ENCODE data around the gene MAP1LC3C.

MAP1LC3C gene

GRCh38 chr1:241999026-241999425 lies at the start of gene MAP1LC3C:
MAP1LC3C (minus strand) TSS chr1:241999098; CDS start chr1:241999008, 90 bp downstream.
- Mint-ChIP-seq H3K27ac (no peak within 1 kb of the TSS), H3K36me3 (no peaks in the 10 kb centered on the region), H3K9me3 (ENCODE audit: low read depth) (no peaks in the 10 kb centered on the region), H3K4me3 (peak within 1 kb of the TSS; percentile 40), H3K4me1 (ENCODE audit: low read depth) (peaks cover 5% of the 10 kb centered on the region), H3K27me3 (peaks cover 2% of the 10 kb centered on the region)

GRCh38 chr1:242043165-242043564 lies 44.3 kb upstream of the MAP1LC3C start:
- no peaks in the 10 kb centered on the region for H3K36me3 Mint-ChIP-seq
- H3K27ac Mint-ChIP-seq: no peak overlapping the region
- no peak overlapping the region for H3K4me3 Mint-ChIP-seq
- H3K4me1 Mint-ChIP-seq (ENCODE audit: low read depth): no peaks in the 10 kb centered on the region
- peaks cover 3% of the 10 kb centered on the region for H3K27me3 Mint-ChIP-seq
- no peaks in the 10 kb centered on the region for H3K9me3 Mint-ChIP-seq (ENCODE audit: low read depth)

GRCh38 chr1:242034392-242034791 lies 35.5 kb upstream of the MAP1LC3C start:
- Mint-ChIP-seq H3K4me3 (no peak overlapping the region), H3K9me3 (ENCODE audit: low read depth) (no peaks in the 10 kb centered on the region), H3K27me3 (peaks cover 8% of the 10 kb centered on the region), H3K27ac (no peak overlapping the region), H3K4me1 (ENCODE audit: low read depth) (no peaks in the 10 kb centered on the region), H3K36me3 (no peaks in the 10 kb centered on the region)

GRCh38 chr1:242033447-242033846 lies 34.5 kb upstream of the MAP1LC3C start:
- no peaks in the 10 kb centered on the region for H3K36me3 Mint-ChIP-seq
- no peak overlapping the region for H3K4me3 Mint-ChIP-seq
- H3K27ac Mint-ChIP-seq: no peak overlapping the region
- H3K4me1 Mint-ChIP-seq (ENCODE audit: low read depth): no peaks in the 10 kb centered on the region
- peaks cover 5% of the 10 kb centered on the region for H3K27me3 Mint-ChIP-seq
- no peaks in the 10 kb centered on the region for H3K9me3 Mint-ChIP-seq (ENCODE audit: low read depth)

GRCh38 chr1:242030071-242030470 lies 31.2 kb upstream of the MAP1LC3C start:
- H3K9me3 Mint-ChIP-seq (ENCODE audit: low read depth): no peaks in the 10 kb centered on the region
- no peak overlapping the region for H3K4me3 Mint-ChIP-seq
- H3K4me1 Mint-ChIP-seq (ENCODE audit: low read depth): no peaks in the 10 kb centered on the region
- no peaks in the 10 kb centered on the region for H3K36me3 Mint-ChIP-seq
- H3K27ac Mint-ChIP-seq: no peak overlapping the region
- H3K27me3 Mint-ChIP-seq: peaks cover 3% of the 10 kb centered on the region

GRCh38 chr1:242025681-242026080 lies 26.8 kb upstream of the MAP1LC3C start:
- no peaks in the 10 kb centered on the region for H3K9me3 Mint-ChIP-seq (ENCODE audit: low read depth)
- no peak overlapping the region for H3K4me3 Mint-ChIP-seq
- H3K36me3 Mint-ChIP-seq: no peaks in the 10 kb centered on the region
- H3K27me3 Mint-ChIP-seq: peaks cover 3% of the 10 kb centered on the region
- H3K27ac Mint-ChIP-seq: no peak overlapping the region
- no peaks in the 10 kb centered on the region for H3K4me1 Mint-ChIP-seq (ENCODE audit: low read depth)

GRCh38 chr1:242023805-242024204 lies 24.9 kb upstream of the MAP1LC3C start:
- no peaks in the 10 kb centered on the region for H3K9me3 Mint-ChIP-seq (ENCODE audit: low read depth)
- H3K27ac Mint-ChIP-seq: no peak overlapping the region
- no peaks in the 10 kb centered on the region for H3K27me3 Mint-ChIP-seq
- no peaks in the 10 kb centered on the region for H3K4me1 Mint-ChIP-seq (ENCODE audit: low read depth)
- H3K36me3 Mint-ChIP-seq: no peaks in the 10 kb centered on the region
- H3K4me3 Mint-ChIP-seq: no peak overlapping the region

GRCh38 chr1:242019018-242019417 lies 20.1 kb upstream of the MAP1LC3C start:
- no peaks in the 10 kb centered on the region for H3K27me3 Mint-ChIP-seq
- H3K4me3 Mint-ChIP-seq: no peak overlapping the region
- H3K27ac Mint-ChIP-seq: no peak overlapping the region
- H3K4me1 Mint-ChIP-seq (ENCODE audit: low read depth): no peaks in the 10 kb centered on the region
- no peaks in the 10 kb centered on the region for H3K9me3 Mint-ChIP-seq (ENCODE audit: low read depth)
- no peaks in the 10 kb centered on the region for H3K36me3 Mint-ChIP-seq

- no peaks in the 10 kb centered on the region for H3K4me1 Mint-ChIP-seq (ENCODE audit: low read depth)
- no peak overlapping the region for H3K27ac Mint-ChIP-seq
- no peaks in the 10 kb centered on the region for H3K27me3 Mint-ChIP-seq
- no peaks in the 10 kb centered on the region for H3K9me3 Mint-ChIP-seq (ENCODE audit: low read depth)
- H3K4me3 Mint-ChIP-seq: no peak overlapping the region
- no peaks in the 10 kb centered on the region for H3K36me3 Mint-ChIP-seq
Observed at GRCh38 chr1:242017580-242018233, 18.8 kb upstream of the MAP1LC3C start.

- Mint-ChIP-seq H3K36me3 (no peaks in the 10 kb centered on the region), H3K27me3 (no peaks in the 10 kb centered on the region), H3K27ac (no peak overlapping the region), H3K9me3 (ENCODE audit: low read depth) (no peaks in the 10 kb centered on the region), H3K4me1 (ENCODE audit: low read depth) (no peaks in the 10 kb centered on the region), H3K4me3 (no peak overlapping the region)
Observed at GRCh38 chr1:242016479-242016878, 17.6 kb upstream of the MAP1LC3C start.

GRCh38 chr1:242011894-242012660 lies 13.2 kb upstream of the MAP1LC3C start:
- peaks cover 4% of the 10 kb centered on the region for H3K27me3 Mint-ChIP-seq
- H3K36me3 Mint-ChIP-seq: no peaks in the 10 kb centered on the region
- no peak overlapping the region for H3K4me3 Mint-ChIP-seq
- no peaks in the 10 kb centered on the region for H3K4me1 Mint-ChIP-seq (ENCODE audit: low read depth)
- H3K27ac Mint-ChIP-seq: no peak overlapping the region
- no peaks in the 10 kb centered on the region for H3K9me3 Mint-ChIP-seq (ENCODE audit: low read depth)

GRCh38 chr1:242008826-242009495 lies 10.1 kb upstream of the MAP1LC3C start:
- no peaks in the 10 kb centered on the region for H3K9me3 Mint-ChIP-seq (ENCODE audit: low read depth)
- no peak overlapping the region for H3K4me3 Mint-ChIP-seq
- no peak overlapping the region for H3K27ac Mint-ChIP-seq
- peaks cover 4% of the 10 kb centered on the region for H3K27me3 Mint-ChIP-seq
- H3K4me1 Mint-ChIP-seq (ENCODE audit: low read depth): no peaks in the 10 kb centered on the region
- no peaks in the 10 kb centered on the region for H3K36me3 Mint-ChIP-seq

- no peaks in the 10 kb centered on the region for H3K36me3 Mint-ChIP-seq
- H3K4me3 Mint-ChIP-seq: no peak overlapping the region
- H3K27me3 Mint-ChIP-seq: peaks cover 4% of the 10 kb centered on the region
Observed at GRCh38 chr1:242006976-242007375, 8.1 kb upstream of the MAP1LC3C start.

GRCh38 chr1:242005866-242006535 lies 7.1 kb upstream of the MAP1LC3C start:
- Mint-ChIP-seq H3K27me3 (peaks cover 4% of the 10 kb centered on the region), H3K27ac (no peak overlapping the region), H3K36me3 (no peaks in the 10 kb centered on the region), H3K4me3 (no peak overlapping the region), H3K4me1 (ENCODE audit: low read depth) (no peaks in the 10 kb centered on the region), H3K9me3 (ENCODE audit: low read depth) (no peaks in the 10 kb centered on the region)

More at GRCh38 chr1:242006976-242007375, 8.1 kb upstream of the MAP1LC3C start:
- Mint-ChIP-seq H3K9me3 (ENCODE audit: low read depth) (no peaks in the 10 kb centered on the region), H3K27ac (no peak overlapping the region), H3K4me1 (ENCODE audit: low read depth) (no peaks in the 10 kb centered on the region)

Measured in activated naive CD8-positive, alpha-beta T cell (primary cell).